SK-N-MC (cell line): Measurements from ENCODE around the gene RNASE8.

Experiments
- EZH2 ChIP-seq: fragments of 200-600 bp; sonication (generic); IDR thresholded peaks from one replicate; pipeline ENCODE4 v1.6.1; 2017; ENCODE audit warnings: antibody characterized with exemption
- POLR2AphosphoS5 ChIP-seq: IDR thresholded peaks from 2 replicates; pipeline ENCODE4 v1.6.1; 2012; ENCODE audit warnings: mild to moderate bottlenecking, low read depth, low read length, borderline replicate concordance

- TF ChIP-seq POLR2AphosphoS5 = no peak
- TF ChIP-seq EZH2 = no peak
Measured at GRCh38 chr14:21053184-21054122, 4.2 kb upstream of the RNASE8 start.
